Fibroblast of peridontal ligament (primary cell): ENCODE results near the gene OSBPL9.

Experiments used
- DNase-seq: peaks from one replicate; pipeline ENCODE4 v3.0.0-alpha.2; 2010; ENCODE audit errors: extremely low read depth

OSBPL9 gene

GRCh38 chr1:51616903-51617708 lies at the start of gene OSBPL9:
TSS of gene OSBPL9 (plus strand) at chr1:51617092. CDS start at chr1:51617111, 19 bp downstream.
- peak; percentile 89 for DNase-seq

- DNase-seq = peak; percentile 95
Measured at GRCh38 chr1:51567653-51568052, 49.2 kb upstream of the OSBPL9 start.

- DNase-seq = no peak
Measured at GRCh38 chr1:51568231-51568935, 48.5 kb upstream of the OSBPL9 start.

- DNase-seq = no peak
Measured at GRCh38 chr1:51569284-51570062, 47.4 kb upstream of the OSBPL9 start.

GRCh38 chr1:51570063-51570710 lies 46.7 kb upstream of the OSBPL9 start:
- no peak for DNase-seq

- DNase-seq = no peak
Measured at GRCh38 chr1:51572365-51572764, 44.5 kb upstream of the OSBPL9 start.

- DNase-seq = no peak
Measured at GRCh38 chr1:51574796-51575195, 42.1 kb upstream of the OSBPL9 start.

GRCh38 chr1:51575406-51576084 lies 41.3 kb upstream of the OSBPL9 start:
- DNase-seq = peak; percentile 41

GRCh38 chr1:51576085-51576444 lies 40.8 kb upstream of the OSBPL9 start:
- DNase-seq = no peak

GRCh38 chr1:51576923-51577322 lies 40.0 kb upstream of the OSBPL9 start:
- no peak for DNase-seq

- no peak for DNase-seq
Measured at GRCh38 chr1:51578383-51579109, 38.3 kb upstream of the OSBPL9 start.

- DNase-seq = no peak
Measured at GRCh38 chr1:51581238-51581637, 35.7 kb upstream of the OSBPL9 start.

- DNase-seq = no peak
Measured at GRCh38 chr1:51583532-51583931, 33.4 kb upstream of the OSBPL9 start.

GRCh38 chr1:51584021-51584420 lies 32.9 kb upstream of the OSBPL9 start:
- no peak for DNase-seq

- DNase-seq = no peak
Measured at GRCh38 chr1:51592711-51593110, 24.2 kb upstream of the OSBPL9 start.

GRCh38 chr1:51594716-51595115 lies 22.2 kb upstream of the OSBPL9 start:
- no peak for DNase-seq

GRCh38 chr1:51600529-51600928 lies 16.4 kb upstream of the OSBPL9 start:
- DNase-seq = no peak

- no peak for DNase-seq
Measured at GRCh38 chr1:51600965-51601364, 15.9 kb upstream of the OSBPL9 start.

- no peak for DNase-seq
Measured at GRCh38 chr1:51605961-51606723, 10.8 kb upstream of the OSBPL9 start.

GRCh38 chr1:51607681-51608095 lies 9.2 kb upstream of the OSBPL9 start:
- no peak for DNase-seq
